Stimulated activated naive CD4-positive, alpha-beta T cell (primary cell): ENCODE measurements around the gene PLVAP.

Experiments
- DNase-seq, 6 experiments: peaks; one replicate each; lab custom pipeline; 2025; lab: John Stamatoyannopoulos, UW

Gene PLVAP

GRCh38 chr19:17357078-17357666 lies 20.0 kb downstream of the PLVAP start:
- no peak for DNase-seq

- DNase-seq = no peak
Observed at GRCh38 chr19:17353386-17353785, 23.8 kb downstream of the PLVAP start.

GRCh38 chr19:17352608-17353280 lies 24.4 kb downstream of the PLVAP start:
- no peak for DNase-seq

GRCh38 chr19:17351815-17352435 lies 25.2 kb downstream of the PLVAP start:
- no peak for DNase-seq

- no peak for DNase-seq
Observed at GRCh38 chr19:17348700-17349099, 28.4 kb downstream of the PLVAP start.

- no peak for DNase-seq
Observed at GRCh38 chr19:17347877-17348276, 29.3 kb downstream of the PLVAP start.

- DNase-seq = no peak
Observed at GRCh38 chr19:17347361-17347760, 29.8 kb downstream of the PLVAP start.

GRCh38 chr19:17346109-17346671 lies 31.0 kb downstream of the PLVAP start:
- DNase-seq = peak; percentile 29 to 79 (median 68)

- DNase-seq = no peak
Observed at GRCh38 chr19:17341845-17342244, 35.3 kb downstream of the PLVAP start.

GRCh38 chr19:17341386-17341785 lies 35.8 kb downstream of the PLVAP start:
- no peak for DNase-seq

- no peak for DNase-seq
Observed at GRCh38 chr19:17340871-17341357, 36.2 kb downstream of the PLVAP start.

GRCh38 chr19:17340302-17340870 lies 36.8 kb downstream of the PLVAP start:
- no peak for DNase-seq

- peak in 4 of 6 experiments; percentile 9 to 25 (median 17) for DNase-seq
Observed at GRCh38 chr19:17339088-17339741, 37.9 kb downstream of the PLVAP start.

- no peak for DNase-seq
Observed at GRCh38 chr19:17338433-17339078, 38.6 kb downstream of the PLVAP start.

GRCh38 chr19:17337675-17338432 lies 39.3 kb downstream of the PLVAP start:
- DNase-seq = peak in 1 of 6 experiments; percentile 34

GRCh38 chr19:17336872-17337674 lies 40.1 kb downstream of the PLVAP start, which contains the start of gene GTPBP3:
Gene GTPBP3 (plus strand): TSS chr19:17337553. CDS start chr19:17337612, 59 bp downstream.
- peak; percentile 90 to 97 (median 95) for DNase-seq

GRCh38 chr19:17335575-17335974 lies 41.6 kb downstream of the PLVAP start:
- DNase-seq = no peak

GRCh38 chr19:17334414-17335409 lies 42.4 kb downstream of the PLVAP start, which contains the start of gene ANO8:
Gene ANO8 (minus strand): TSS chr19:17334855. CDS start chr19:17334670, 185 bp downstream.
- peak; percentile 86 to 95 (median 92) for DNase-seq
